Cardiac muscle cell (in vitro differentiated cells and primary cell): ENCODE results near the gene ISM1. TPM values are rescaled to one million over a fixed set of nuclear protein-coding genes. Genes with fewer than 3 reads are reported as not detected.

ENCODE experiments used
- DNase-seq, 2 donors: peaks; one replicate each; pipeline versions ENCODE4 v3.0.0 to v3.0.0-alpha.2; 2010 to 2017; ENCODE audit warnings: low read depth in 1 of 2, low spot score in 1 of 2
- H3K27ac ChIP-seq: fragments of 200-600 bp; sonication (generic); 2 replicates; pipeline ENCODE4 v1.5.1; 2016
- H3K27me3 ChIP-seq: fragments of 200-600 bp; sonication (generic); 2 replicates; pipeline ENCODE4 v1.6.0; 2016; ENCODE audit warnings: control low read depth
- H3K36me3 ChIP-seq: fragments of 200-600 bp; sonication (generic); 2 replicates; pipeline ENCODE4 v1.5.1; 2016; ENCODE audit warnings: control low read depth
- H3K4me1 ChIP-seq: fragments of 200-600 bp; sonication (generic); 2 replicates; pipeline ENCODE4 v1.8.1; 2017; ENCODE audit warnings: low read depth, mild to moderate bottlenecking, mixed run types
- H3K4me3 ChIP-seq: fragments of 200-600 bp; sonication (generic); 2 replicates; pipeline ENCODE4 v1.5.1; 2016; ENCODE audit warnings: mild to moderate bottlenecking
- H3K9me3 ChIP-seq: fragments of 200-600 bp; sonication (generic); 2 replicates; pipeline ENCODE4 v1.5.1; 2017; ENCODE audit warnings: low read depth, mild to moderate bottlenecking, control low read depth
- CTCF ChIP-seq: IDR thresholded peaks from 2 replicates; pipeline ENCODE4 v1.5.1; 2012; ENCODE audit warnings: low read depth, mild to moderate bottlenecking, low read length
- polyA plus RNA-seq: library from polyadenylated mRNA; unstranded; fragments of >200 nt; fragmentation: Nextera tagmentation; extraction: Ambion mirVana; gene quantifications from 2 replicates; pipeline ENCODE4 v1.2.1, GENCODE V29; 2016
- total RNA-seq: library from RNA; depleted of rRNA; stranded (reverse); fragments of >200 nt; gene quantifications from 2 replicates; pipeline ENCODE4 v1.2.3, GENCODE V29; 2016

Gene ISM1
- total and polyA plus RNA-seq, 2 experiments from 2014 or later = 0.21 to 0.59 TPM

GRCh38 chr20:13298692-13299373 is 77.8 kb downstream of the ISM1 start:
- Histone ChIP-seq H3K4me3 (no peak overlapping the region), H3K36me3 (no peaks in the 10 kb centered on the region), H3K27me3 (no peaks in the 10 kb centered on the region), H3K27ac (no peak overlapping the region), H3K9me3 (no peaks in the 10 kb centered on the region), H3K4me1 (no peaks in the 10 kb centered on the region)
- no peak for DNase-seq
- TF ChIP-seq CTCF = no peak

- Histone ChIP-seq H3K4me1 (no peaks in the 10 kb centered on the region), H3K4me3 (no peak overlapping the region), H3K27me3 (no peaks in the 10 kb centered on the region), H3K27ac (no peak overlapping the region), H3K9me3 (no peaks in the 10 kb centered on the region), H3K36me3 (no peaks in the 10 kb centered on the region)
- TF ChIP-seq CTCF = no peak
- DNase-seq = no peak
These were observed 78.3 kb downstream of the ISM1 start for GRCh38 chr20:13299401-13299800.

- Histone ChIP-seq H3K4me3 (no peak overlapping the region), H3K27ac (no peak overlapping the region), H3K27me3 (no peaks in the 10 kb centered on the region), H3K36me3 (no peaks in the 10 kb centered on the region), H3K4me1 (no peaks in the 10 kb centered on the region), H3K9me3 (no peaks in the 10 kb centered on the region)
- DNase-seq = no peak
- TF ChIP-seq CTCF = no peak
These were observed 80.5 kb downstream of the ISM1 start for GRCh38 chr20:13301596-13301995.

- DNase-seq = peak; percentile 27 to 44
- no peak overlapping the region for H3K27ac ChIP-seq
- no peaks in the 10 kb centered on the region for H3K36me3 ChIP-seq
These were observed 81.8 kb downstream of the ISM1 start for GRCh38 chr20:13302647-13303450.

GRCh38 chr20:13305284-13305683 is 84.2 kb downstream of the ISM1 start:
- no peak for DNase-seq
- Histone ChIP-seq H3K27me3 (no peaks in the 10 kb centered on the region), H3K9me3 (no peaks in the 10 kb centered on the region), H3K4me3 (no peak overlapping the region), H3K27ac (no peak overlapping the region), H3K36me3 (no peaks in the 10 kb centered on the region), H3K4me1 (no peaks in the 10 kb centered on the region)
- no peak for TF ChIP-seq CTCF

More at GRCh38 chr20:13302647-13303450, 81.8 kb downstream of the ISM1 start:
- Histone ChIP-seq H3K4me1 (no peaks in the 10 kb centered on the region), H3K4me3 (no peak overlapping the region), H3K27me3 (no peaks in the 10 kb centered on the region), H3K9me3 (no peaks in the 10 kb centered on the region)
- peak; percentile 68 for TF ChIP-seq CTCF
